IPS DF 4.7 (cell line): ENCODE results near the gene FOXS1.

ENCODE experiments used
- DNase-seq: peaks from one replicate; pipeline ENCODE4 v3.0.0-alpha.2; 2013; ENCODE audit warnings: low spot score; ENCODE audit errors: extremely low read depth

Gene FOXS1

GRCh38 chr20:31861385-31862156 lies 16.2 kb upstream of the FOXS1 start:
- peak; percentile 66 for DNase-seq

DNA sequence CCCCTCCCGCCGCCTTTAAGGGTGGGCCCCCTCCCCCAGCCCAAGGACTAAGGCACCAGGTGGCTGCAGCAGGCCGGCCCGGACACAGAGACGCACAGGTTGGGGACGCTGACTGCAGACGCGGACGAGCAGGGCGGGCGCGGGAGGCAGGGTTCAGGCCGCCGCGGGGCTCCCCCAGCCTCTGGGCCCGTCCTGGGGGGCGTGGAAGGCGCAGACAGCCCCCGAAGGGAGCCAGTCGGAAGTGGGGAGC lies 15.7 kb upstream of the FOXS1 start:
- DNase-seq: no peak

DNA sequence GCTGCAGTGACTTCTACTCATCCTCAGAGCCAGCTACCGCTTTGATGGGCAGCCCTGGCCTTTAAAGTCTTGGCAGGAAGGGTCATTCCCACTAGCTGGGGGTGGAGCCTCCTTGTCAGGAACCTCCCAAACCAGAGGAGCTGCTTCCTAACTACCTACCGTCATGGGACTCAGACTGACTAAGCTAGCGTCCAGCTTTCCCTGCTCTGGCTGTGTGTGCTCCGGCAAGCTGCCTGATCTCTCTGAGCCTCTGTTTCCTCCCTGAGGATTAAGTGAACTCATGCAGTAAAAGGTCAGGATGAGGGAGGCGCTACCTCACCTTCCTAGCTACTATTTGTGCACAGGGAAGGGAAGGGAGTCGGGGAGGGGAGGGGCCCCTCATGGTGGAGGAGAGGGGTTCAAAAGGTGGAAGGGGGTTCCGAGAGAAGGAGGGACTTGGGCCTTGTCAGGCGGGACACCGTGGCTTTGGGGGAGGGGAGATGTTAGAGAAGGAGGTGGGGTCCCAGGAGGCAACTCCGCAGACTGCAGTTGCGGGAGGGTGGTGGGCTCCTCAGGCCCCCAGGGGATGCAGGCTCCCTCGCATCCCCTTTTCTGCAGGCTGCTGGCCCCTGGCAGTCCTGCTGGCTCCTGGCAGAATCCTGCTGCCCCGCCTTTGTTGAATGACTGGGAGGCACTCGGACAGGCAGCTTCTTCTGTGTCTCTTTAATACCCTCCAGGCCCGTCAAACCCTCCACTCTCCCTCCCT lies 15.2 kb upstream of the FOXS1 start:
- DNase-seq: no peak

GRCh38 chr20:31859998-31860380 lies 14.6 kb upstream of the FOXS1 start:
- no peak for DNase-seq

DNA sequence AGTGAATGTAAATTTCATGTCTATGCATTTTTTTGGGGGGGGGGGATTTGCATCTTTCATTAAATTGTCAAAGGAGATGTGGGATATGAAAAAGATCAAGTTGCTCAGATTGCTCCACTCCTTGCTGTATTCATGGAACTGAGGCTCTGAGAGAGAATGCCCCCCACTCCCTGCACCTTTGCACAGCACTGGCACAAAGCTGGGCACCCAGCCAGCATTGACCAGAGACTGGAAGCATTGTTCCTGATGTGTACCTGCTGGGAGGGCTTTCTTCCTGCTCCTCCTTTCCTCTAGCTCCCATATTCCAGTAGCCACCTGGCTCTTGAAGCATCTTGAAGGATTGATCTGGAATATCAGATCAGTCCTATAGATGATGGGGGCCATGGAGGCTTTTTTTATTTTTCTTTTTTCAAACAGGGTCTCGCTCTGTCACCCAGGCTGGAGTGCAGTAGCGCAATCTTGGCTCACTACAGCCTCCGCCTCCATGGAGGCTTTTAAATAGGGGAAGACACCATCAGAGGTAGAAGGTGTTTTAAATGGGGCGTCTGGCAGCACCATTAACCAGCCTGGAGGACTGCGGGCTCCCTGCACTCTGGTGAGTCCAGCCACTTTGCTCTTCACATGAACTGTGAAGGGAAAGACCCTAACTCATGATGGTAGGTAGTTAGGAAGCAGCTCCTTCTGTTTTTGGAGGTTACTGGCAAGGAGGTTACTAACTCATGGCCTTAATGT lies 14.0 kb upstream of the FOXS1 start:
- DNase-seq: no peak

- DNase-seq: no peak
These were observed 13.3 kb upstream of the FOXS1 start for GRCh38 chr20:31858760-31859083.

DNA sequence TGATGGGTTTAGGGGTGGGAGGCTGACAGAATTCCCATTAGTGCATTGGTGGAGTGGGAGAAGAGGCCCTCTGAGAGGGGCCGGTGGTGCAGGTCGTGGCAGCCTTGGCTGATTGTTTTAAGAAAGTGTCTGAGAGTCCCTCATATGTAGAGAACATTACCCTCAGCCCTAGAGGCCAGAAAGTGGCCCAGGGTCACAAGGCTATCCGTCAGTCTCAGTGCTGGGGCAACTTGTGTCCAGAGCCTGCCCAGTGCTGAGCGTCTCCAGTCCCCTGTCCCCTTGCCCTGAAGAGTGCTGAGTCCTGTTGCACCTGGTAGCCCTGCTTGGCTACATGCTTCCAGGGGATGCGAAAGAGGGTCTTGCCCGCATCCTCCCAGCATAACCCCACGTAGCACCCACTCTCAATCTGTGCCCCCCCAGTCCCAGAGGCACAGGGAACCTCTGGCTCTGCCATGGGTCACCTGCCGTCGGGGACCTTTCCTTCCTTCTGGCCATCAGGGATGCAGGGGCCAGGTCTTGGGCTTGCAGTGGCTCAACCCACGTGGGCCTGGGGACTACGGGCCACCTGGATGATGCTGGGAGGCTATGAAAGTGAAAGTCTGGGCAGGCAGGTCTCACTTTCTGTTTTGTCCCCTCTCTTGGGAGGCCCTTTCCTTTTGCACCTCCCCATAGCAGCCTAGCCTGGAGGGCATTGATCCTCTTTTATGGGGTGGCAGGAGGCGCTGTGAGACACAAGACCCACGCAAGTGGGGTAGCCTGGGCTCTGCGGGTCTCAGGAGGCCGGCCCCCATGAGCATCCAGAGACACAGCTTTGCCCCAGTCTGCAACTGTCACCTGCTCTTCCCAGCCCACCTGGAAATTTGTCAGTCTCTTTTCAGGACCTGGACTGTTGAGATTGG lies 12.7 kb upstream of the FOXS1 start:
- no peak for DNase-seq

DNA sequence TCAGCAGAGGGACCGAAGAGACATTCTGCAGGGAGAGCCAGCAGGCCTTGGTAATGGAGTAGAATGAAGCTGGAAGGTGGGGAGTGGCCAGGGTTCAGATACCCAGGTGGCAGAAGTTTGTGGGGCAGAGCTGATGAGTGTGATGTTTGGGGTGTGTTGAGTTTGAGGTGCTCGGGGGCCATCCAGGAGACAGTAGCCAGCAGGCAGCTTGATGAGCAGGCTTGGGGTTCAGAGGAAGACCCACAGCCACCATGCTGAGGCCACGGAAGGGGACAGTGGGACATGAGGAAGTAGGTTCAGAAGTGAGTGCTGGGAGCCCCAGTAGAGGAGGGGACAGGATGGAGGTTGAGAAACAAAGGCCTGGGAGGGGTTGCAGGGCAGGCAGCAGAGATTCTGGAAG lies 11.1 kb upstream of the FOXS1 start:
- DNase-seq: no peak

GRCh38 chr20:31853481-31853880 lies 8.1 kb upstream of the FOXS1 start:
- DNase-seq: no peak

GRCh38 chr20:31851240-31851955 lies 6.0 kb upstream of the FOXS1 start:
- DNase-seq: no peak

GRCh38 chr20:31849306-31849930 lies 4.0 kb upstream of the FOXS1 start:
- DNase-seq: no peak

- no peak for DNase-seq
These were observed 2.9 kb upstream of the FOXS1 start for GRCh38 chr20:31848088-31848999.

DNA sequence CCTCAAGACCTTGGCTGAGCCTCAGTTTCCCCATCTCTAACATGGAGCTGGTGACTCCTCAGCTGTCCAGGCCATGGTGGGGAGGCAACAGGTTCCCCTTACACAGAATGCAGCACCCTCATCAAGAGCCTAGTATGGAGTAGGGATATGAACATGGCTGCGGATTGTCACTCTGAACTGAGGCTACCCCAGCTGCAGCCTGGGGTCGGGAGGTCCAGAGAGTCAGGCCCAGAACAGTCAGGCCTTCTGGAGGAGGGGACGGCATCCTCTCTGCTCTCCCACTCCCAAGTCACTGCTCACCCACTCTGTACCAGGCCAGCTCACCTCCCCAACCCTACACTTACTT lies 1.4 kb upstream of the FOXS1 start:
- DNase-seq: no peak

DNA sequence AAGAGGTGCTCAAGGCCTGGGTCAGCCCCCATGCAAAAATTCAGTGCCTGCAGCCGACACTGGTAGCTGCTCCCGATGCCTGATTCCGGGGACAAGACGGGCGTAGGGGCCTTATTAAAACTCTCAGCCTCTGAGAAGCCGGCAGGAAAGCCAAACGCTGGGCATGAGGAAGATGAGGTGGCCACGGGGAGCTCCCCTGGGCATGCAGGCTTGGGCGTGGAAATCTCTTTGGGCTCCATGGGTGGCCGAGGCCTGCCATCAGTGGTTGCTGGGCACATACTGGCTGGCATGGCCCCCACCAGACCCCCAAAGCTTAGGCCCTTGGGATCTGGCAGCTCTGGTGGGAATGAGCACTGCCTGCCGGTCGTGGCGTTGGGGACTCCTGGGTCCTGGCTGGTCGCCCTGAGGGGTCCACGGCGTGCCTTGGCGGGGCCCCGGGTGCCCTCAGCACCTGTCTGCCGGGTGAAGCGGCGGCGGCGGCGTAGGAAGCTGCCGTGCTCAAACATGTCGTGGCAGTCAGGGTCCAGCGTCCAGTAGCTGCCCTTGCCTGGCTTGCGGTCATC lies 586 bp downstream of the FOXS1 start:
- DNase-seq: no peak

- no peak for DNase-seq
These were observed 1.5 kb downstream of the FOXS1 start for GRCh38 chr20:31843881-31844280.

DNA sequence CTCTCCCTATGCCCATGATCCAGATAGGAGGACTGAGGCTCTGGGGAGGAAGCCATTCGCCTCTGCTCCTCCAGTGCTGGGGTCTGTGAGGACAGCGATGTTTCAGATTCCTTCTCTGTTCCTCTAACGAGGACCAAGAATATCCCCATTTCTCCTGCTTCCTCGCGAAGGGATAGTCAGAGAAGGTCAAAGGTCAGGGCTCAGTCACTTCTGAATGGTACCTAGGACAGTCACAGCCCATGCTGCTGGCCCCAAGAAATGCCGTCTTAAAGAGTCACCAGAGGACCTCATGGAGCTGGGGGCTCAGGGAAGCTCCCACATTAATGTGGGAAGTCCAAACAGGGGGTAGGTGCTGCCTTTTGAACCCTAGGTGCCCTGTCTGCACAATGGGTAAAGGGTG lies 2.1 kb downstream of the FOXS1 start:
- no peak for DNase-seq

DNA sequence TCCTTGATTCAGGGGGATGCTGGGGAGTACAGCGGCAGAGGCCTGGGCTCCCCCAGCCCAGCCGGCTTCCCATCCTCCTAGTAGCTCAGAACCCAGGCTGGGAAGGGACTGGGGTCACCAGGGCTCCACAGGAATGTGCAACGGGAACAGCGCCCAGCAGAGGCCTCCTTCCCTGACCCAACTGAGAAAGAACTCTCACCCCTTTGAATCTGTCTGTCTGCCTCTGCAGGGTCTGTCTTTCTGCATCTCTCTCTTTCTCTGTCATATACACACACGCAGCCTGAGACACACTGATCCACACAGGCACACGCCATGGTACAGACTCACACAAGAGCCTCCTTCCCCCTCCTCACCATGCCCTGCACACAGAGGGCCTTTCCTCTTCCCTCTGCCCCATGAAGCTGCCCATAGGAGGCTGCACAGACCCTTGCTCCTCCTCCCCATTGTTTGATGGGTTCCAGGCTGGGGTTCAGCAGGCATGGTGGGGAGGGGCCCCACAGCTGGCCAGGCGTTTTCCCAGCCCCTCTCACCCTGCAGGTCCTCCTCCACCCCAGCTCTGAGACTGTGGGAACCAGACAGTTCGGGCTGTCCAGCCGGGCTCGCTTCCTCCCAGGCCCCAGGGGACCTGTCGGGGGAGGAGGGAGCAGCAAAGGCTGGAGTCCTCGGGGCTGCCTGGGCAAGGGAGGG lies 2.8 kb downstream of the FOXS1 start:
- no peak for DNase-seq

- DNase-seq: no peak
These were observed 3.5 kb downstream of the FOXS1 start for GRCh38 chr20:31841928-31842327.
